Caco-2 (cell line): ENCODE data around the gene LEKR1. TPM values are rescaled to one million over a fixed set of nuclear protein-coding genes. Genes with fewer than 3 reads are reported as not detected.

Experiments used
- BruUV-seq: library from RNA; stranded (reverse); fragments of 400-500 nt; replicated peaks from 2 replicates; lab custom pipeline; 2021; lab: Mats Ljungman, UMichigan
- CTCF ChIA-PET: fragments of 300-600 bp; sonication (Branson Sonifier 250); formaldehyde crosslinking; loops from one replicate; lab custom pipeline; 2022; ENCODE audit warnings: antibody characterized with exemption; lab: Charles Lee
- POLR2A ChIA-PET: fragments of 300-600 bp; sonication (Branson Sonifier 250); formaldehyde crosslinking; loops from one replicate; lab custom pipeline; 2022; ENCODE audit warnings: antibody characterized with exemption; lab: Charles Lee
- DNase-seq, 2 experiments: peaks; one replicate each; pipeline versions ENCODE4 v3.0.0 to v3.0.0-alpha.2; 2020 to 2022
- H3K27me3 ChIP-seq: replicated peaks from 2 replicates; pipeline ENCODE4 v1.6.0; 2011; ENCODE audit warnings: low read length; ENCODE audit not compliant: control insufficient read depth, insufficient read depth
- H3K36me3 ChIP-seq: 2 replicates; pipeline ENCODE4 v1.5.1; 2011; ENCODE audit warnings: low read length; ENCODE audit not compliant: control insufficient read depth, insufficient read depth
- H3K4me1 ChIP-seq: fragments of 250-450 bp; sonication (Bioruptor Pico); 2 replicates; pipeline ENCODE4 v1.5.1; 2020; ENCODE audit warnings: mild to moderate bottlenecking
- H3K4me3 ChIP-seq: 2 replicates; pipeline ENCODE4 v1.5.1; 2011; ENCODE audit warnings: low read depth, mild to moderate bottlenecking, control low read depth, low read length
- H3K9me3 ChIP-seq: fragments of 250-450 bp; sonication (Bioruptor Pico); 2 replicates; pipeline ENCODE4 v1.5.1; 2020; ENCODE audit warnings: mild to moderate bottlenecking, moderate library complexity
- H3K27ac Mint-ChIP-seq: one replicate; pipeline ENCODE4 v1.8.0; 2022; ENCODE audit warnings: mixed read lengths; ENCODE audit not compliant: unreplicated experiment
- H3K27me3 Mint-ChIP-seq: one replicate; pipeline ENCODE4 v1.8.0; 2022; ENCODE audit warnings: mixed read lengths; ENCODE audit not compliant: insufficient read depth, unreplicated experiment
- H3K36me3 Mint-ChIP-seq: one replicate; pipeline ENCODE4 v1.8.0; 2022; ENCODE audit warnings: mild to moderate bottlenecking, mixed read lengths; ENCODE audit not compliant: insufficient read depth, unreplicated experiment
- H3K4me1 Mint-ChIP-seq: one replicate; pipeline ENCODE4 v1.8.0; 2022; ENCODE audit warnings: low read depth, mixed read lengths; ENCODE audit not compliant: unreplicated experiment
- H3K4me3 Mint-ChIP-seq: one replicate; pipeline ENCODE4 v1.8.0; 2022; ENCODE audit warnings: mild to moderate bottlenecking, moderate library complexity, mixed read lengths; ENCODE audit not compliant: unreplicated experiment
- H3K9me3 Mint-ChIP-seq: one replicate; pipeline ENCODE4 v1.8.0; 2022; ENCODE audit warnings: mixed read lengths; ENCODE audit not compliant: unreplicated experiment
- CTCF ChIP-seq, 2 experiments: fragments of 200-600 bp in 1 of 2; IDR thresholded peaks; 1 replicate in 1 of 2; 2 replicates in 1 of 2; pipeline versions ENCODE4 v1.5.1 to v1.8.0; 2011 to 2022; ENCODE audit warnings: antibody characterized with exemption in 1 of 2, control low read depth in 1 of 2, inconsistent platforms in 1 of 2, low read depth in 1 of 2, low read length in 1 of 2, mild to moderate bottlenecking in 1 of 2, moderate library complexity in 1 of 2; ENCODE audit not compliant: insufficient read depth in 1 of 2, severe bottlenecking in 1 of 2, unreplicated experiment in 1 of 2
- intact Hi-C: fragments of 100-400 bp; cut with micrococcal nuclease; formaldehyde crosslinking; loops from one replicate; pipeline ENCODE4 v1.10.0; 2022; ENCODE audit not compliant: unreplicated experiment
- total RNA-seq: library from RNA; stranded (reverse); gene quantifications from 2 replicates; pipeline ENCODE4 v1.2.3, GENCODE V29; 2022

Gene LEKR1
- total RNA-seq, 1 experiment from 2014 or later = 1.6 TPM

- Histone ChIP-seq H3K36me3 (no peaks in the 10 kb centered on the region), H3K9me3 (no peaks in the 10 kb centered on the region), H3K4me3 (no peak overlapping the region), H3K27me3 (no peaks in the 10 kb centered on the region), H3K4me1 (peaks cover 32% of the 10 kb centered on the region)
- POLR2A ChIA-PET = no interaction called here
- intact Hi-C loops = no loop called here
- no peak for DNase-seq
- H3K27me3 Mint-ChIP-seq = no peaks in the 10 kb centered on the region
- no peaks in the 10 kb centered on the region for H3K36me3 Mint-ChIP-seq
- CTCF ChIA-PET = no interaction called here
- H3K4me3 Mint-ChIP-seq = no peak overlapping the region
- no peak overlapping the region for H3K27ac Mint-ChIP-seq
- H3K9me3 Mint-ChIP-seq = no peaks in the 10 kb centered on the region
- BruUV-seq = no TSS peak
- no peak for TF ChIP-seq CTCF (IDR thresholded peaks at IDR 0.05; ENCODE audit: insufficient read depth in 1 of 2, low read depth in 1 of 2, low read length in 1 of 2, severe bottlenecking in 1 of 2, unreplicated experiment in 1 of 2)
- H3K4me1 Mint-ChIP-seq = peaks cover 19% of the 10 kb centered on the region
Observed at GRCh38 chr3:156834435-156834834, 8.3 kb downstream of the LEKR1 start.

- intact Hi-C loops = no loop called here
- no TSS peak for BruUV-seq
- CTCF ChIA-PET = no interaction called here
- Histone ChIP-seq H3K4me3 (no peak overlapping the region), H3K27me3 (no peaks in the 10 kb centered on the region), H3K4me1 (peaks cover 37% of the 10 kb centered on the region), H3K9me3 (no peaks in the 10 kb centered on the region), H3K36me3 (no peaks in the 10 kb centered on the region)
- TF ChIP-seq CTCF (IDR thresholded peaks at IDR 0.05; ENCODE audit: insufficient read depth in 1 of 2, low read depth in 1 of 2, low read length in 1 of 2, severe bottlenecking in 1 of 2, unreplicated experiment in 1 of 2) = no peak
- POLR2A ChIA-PET = no interaction called here
- DNase-seq = no peak
- H3K4me1 Mint-ChIP-seq = peaks cover 21% of the 10 kb centered on the region
- no peaks in the 10 kb centered on the region for H3K9me3 Mint-ChIP-seq
- no peak overlapping the region for H3K27ac Mint-ChIP-seq
- H3K4me3 Mint-ChIP-seq = no peak overlapping the region
- no peaks in the 10 kb centered on the region for H3K36me3 Mint-ChIP-seq
- no peaks in the 10 kb centered on the region for H3K27me3 Mint-ChIP-seq
Observed at GRCh38 chr3:156834962-156835535, 8.9 kb downstream of the LEKR1 start.

GRCh38 chr3:156836701-156837100 lies 10.5 kb downstream of the LEKR1 start:
- intact Hi-C loops = no loop called here
- no peaks in the 10 kb centered on the region for H3K36me3 ChIP-seq
- H3K36me3 Mint-ChIP-seq = no peaks in the 10 kb centered on the region
- POLR2A ChIA-PET = interaction anchor here (1.4 kb wide), 1 partner anchor 10 kb away, joined by 4 read pairs; no protein-coding TSS in a partner anchor
- H3K9me3 ChIP-seq = no peaks in the 10 kb centered on the region
- no peak overlapping the region for H3K27ac Mint-ChIP-seq
- CTCF ChIA-PET = no interaction called here
- DNase-seq = no peak
- TF ChIP-seq CTCF (IDR thresholded peaks at IDR 0.05; ENCODE audit: insufficient read depth in 1 of 2, low read depth in 1 of 2, low read length in 1 of 2, severe bottlenecking in 1 of 2, unreplicated experiment in 1 of 2) = no peak
- no peaks in the 10 kb centered on the region for H3K9me3 Mint-ChIP-seq
- H3K4me1 ChIP-seq = peaks cover 37% of the 10 kb centered on the region
- BruUV-seq = no TSS peak
- H3K4me3 ChIP-seq = no peak overlapping the region
- H3K4me3 Mint-ChIP-seq = no peak overlapping the region
- no peaks in the 10 kb centered on the region for H3K27me3 ChIP-seq
- peaks cover 21% of the 10 kb centered on the region for H3K4me1 Mint-ChIP-seq
- H3K27me3 Mint-ChIP-seq = no peaks in the 10 kb centered on the region
